Hepatocyte (in vitro differentiated cells): Measurements from ENCODE around the gene PAX4. TPM values are rescaled to one million over a fixed set of nuclear protein-coding genes. Genes with fewer than 3 reads are reported as not detected.
A peak's percentile ranks its signal among the peaks of the same experiment; 100 is the strongest.

Experiments used
- DNase-seq: peaks from one replicate; pipeline ENCODE4 v3.0.0-alpha.2; 2016; ENCODE audit warnings: low spot score
- H2AFZ ChIP-seq: fragments of 200-600 bp; sonication (generic); 2 replicates; pipeline ENCODE4 v1.6.0; 2016; ENCODE audit warnings: antibody characterized with exemption, mild to moderate bottlenecking
- H3K27ac ChIP-seq: fragments of 200-600 bp; sonication (generic); 2 replicates; pipeline ENCODE4 v1.5.1; 2016; ENCODE audit warnings: mild to moderate bottlenecking
- H3K27me3 ChIP-seq: fragments of 200-600 bp; sonication (generic); 2 replicates; pipeline ENCODE4 v1.6.1; 2016
- H3K36me3 ChIP-seq: fragments of 200-600 bp; sonication (generic); replicated peaks from 2 replicates; pipeline ENCODE4 v1.5.1; 2016; ENCODE audit warnings: low read depth; ENCODE audit not compliant: insufficient read depth
- H3K4me1 ChIP-seq: fragments of 200-600 bp; sonication (generic); 2 replicates; pipeline ENCODE4 v1.5.1; 2016; ENCODE audit warnings: mild to moderate bottlenecking, moderate library complexity; ENCODE audit not compliant: insufficient read depth
- H3K4me2 ChIP-seq: fragments of 200-600 bp; sonication (generic); 2 replicates; pipeline ENCODE4 v1.6.0; 2016
- H3K4me3 ChIP-seq: fragments of 200-600 bp; sonication (generic); 2 replicates; pipeline ENCODE4 v1.5.1; 2016; ENCODE audit warnings: mild to moderate bottlenecking
- H3K79me2 ChIP-seq: fragments of 200-600 bp; sonication (generic); 2 replicates; pipeline ENCODE4 v1.6.0; 2017; ENCODE audit warnings: mild to moderate bottlenecking
- H3K9me2 ChIP-seq: fragments of 200-600 bp; sonication (generic); replicated peaks from 2 replicates; pipeline ENCODE4 v1.6.0; 2017; ENCODE audit warnings: mild to moderate bottlenecking; ENCODE audit not compliant: insufficient read depth
- H3K9me3 ChIP-seq: fragments of 200-600 bp; sonication (generic); 2 replicates; pipeline ENCODE4 v1.5.1; 2016; ENCODE audit warnings: low read depth, mild to moderate bottlenecking
- H4K20me1 ChIP-seq: fragments of 200-600 bp; sonication (generic); 2 replicates; pipeline ENCODE4 v1.6.0; 2016; ENCODE audit warnings: mild to moderate bottlenecking; ENCODE audit not compliant: insufficient read depth, poor library complexity, severe bottlenecking
- EZH2 ChIP-seq: fragments of 200-600 bp; sonication (generic); IDR thresholded peaks from 2 replicates; pipeline ENCODE4 v1.6.1; 2016; ENCODE audit warnings: antibody characterized with exemption, mild to moderate bottlenecking, borderline replicate concordance
- EZH2phosphoT487 ChIP-seq: fragments of 200-600 bp; sonication (generic); IDR thresholded peaks from one replicate; pipeline ENCODE4 v1.6.1; 2018; ENCODE audit warnings: antibody characterized with exemption, mild to moderate bottlenecking, low read depth, moderate library complexity; ENCODE audit not compliant: unreplicated experiment, severe bottlenecking
- WGBS: methylation state at CpG from one replicate; pipeline ENCODE4 v1.1.6; 2016; ENCODE audit warnings: low lambda C conversion rate; ENCODE audit errors: missing lambda C conversion rate; 5-methylcytosine and 5-hydroxymethylcytosine counted together
- polyA plus RNA-seq: library from polyadenylated mRNA; unstranded; fragments of >200 nt; fragmentation: Nextera tagmentation; extraction: Ambion mirVana; gene quantifications from 2 replicates; pipeline ENCODE4 v1.2.1, GENCODE V29; 2016
- total RNA-seq: library from RNA; depleted of rRNA; stranded (reverse); fragments of >200 nt; gene quantifications from 2 replicates; pipeline ENCODE4 v1.2.3, GENCODE V29; 2014
- TF ChIP-seq, protein P1 (sequence below): fragments of 200-600 bp; sonication (generic); IDR thresholded peaks from 2 replicates; pipeline ENCODE4 v1.5.1; 2016; ENCODE audit warnings: antibody characterized with exemption, mild to moderate bottlenecking; ENCODE audit not compliant: poor library complexity

Gene PAX4
- total and polyA plus RNA-seq, 2 experiments from 2014 or later = 0.30 to 0.65 TPM

DNA sequence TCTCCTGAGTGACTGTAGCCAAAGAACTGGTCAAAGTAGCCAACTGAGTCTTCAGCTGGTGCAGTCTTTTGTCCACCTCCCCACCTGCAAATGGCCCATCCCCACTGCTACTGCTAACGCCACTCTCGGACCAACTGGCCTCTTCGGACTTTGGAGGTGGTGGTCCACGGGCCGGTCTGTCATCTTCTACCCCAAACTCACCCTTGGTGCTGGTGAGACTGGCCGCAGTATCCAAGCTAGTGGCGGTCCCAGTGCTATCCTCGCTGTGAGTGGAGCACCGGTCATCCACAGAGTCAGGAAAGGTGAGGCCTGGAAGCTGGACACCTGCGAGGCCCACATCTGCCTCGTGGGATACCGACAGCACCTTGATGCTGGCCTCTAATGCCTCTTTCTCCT is 33.3 kb downstream of the PAX4 start:
- Histone ChIP-seq H3K36me3 (no peaks in the 10 kb centered on the region), H3K9me2 (no peaks in the 10 kb centered on the region), H3K27ac (peak overlapping the region; percentile 92), H2AFZ (peak overlapping the region; percentile 77), H3K79me2 (peaks cover 60% of the 10 kb centered on the region), H3K4me1 (peaks cover 24% of the 10 kb centered on the region), H3K4me2 (peak overlapping the region; percentile 96), H3K4me3 (peak overlapping the region; percentile 54), H4K20me1 (peaks cover 24% of the 10 kb centered on the region), H3K9me3 (no peaks in the 10 kb centered on the region), H3K27me3 (no peaks in the 10 kb centered on the region)
- TF ChIP-seq EZH2 = no peak
- TF ChIP-seq EZH2phosphoT487 = no peak
- no peak for DNase-seq
- WGBS = 56% methylated on average over 12 of the region's 12 CpGs

DNA sequence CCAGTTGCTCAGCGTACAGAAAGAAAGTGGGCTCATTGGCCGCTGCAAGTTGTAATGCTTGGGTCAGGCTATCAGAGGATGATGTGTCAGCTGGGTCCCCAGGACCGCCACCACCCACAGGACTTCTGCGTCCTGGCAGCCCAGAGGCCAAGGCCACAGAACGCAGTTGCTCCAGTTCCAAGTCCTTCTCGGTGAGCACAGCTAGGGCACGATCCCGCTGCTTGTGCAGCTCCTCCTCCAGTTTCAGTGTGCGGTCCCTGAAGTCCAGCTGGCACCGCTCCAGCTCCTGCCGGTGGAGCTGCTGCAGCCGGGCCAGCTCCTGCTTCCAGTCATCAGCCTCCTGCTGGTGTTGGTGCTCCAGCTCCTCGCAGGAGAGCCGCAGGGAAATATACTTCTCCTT is 35.6 kb downstream of the PAX4 start:
- Histone ChIP-seq H3K27ac (no peak overlapping the region), H3K36me3 (no peaks in the 10 kb centered on the region), H3K79me2 (peaks cover 49% of the 10 kb centered on the region), H3K9me2 (no peaks in the 10 kb centered on the region), H2AFZ (no peak overlapping the region), H3K9me3 (no peaks in the 10 kb centered on the region), H3K4me1 (peaks cover 17% of the 10 kb centered on the region), H3K4me3 (no peak overlapping the region), H4K20me1 (peaks cover 17% of the 10 kb centered on the region), H3K27me3 (no peaks in the 10 kb centered on the region), H3K4me2 (no peak overlapping the region)
- WGBS = 90% methylated on average over 14 of the region's 14 CpGs
- no peak for TF ChIP-seq EZH2
- no peak for DNase-seq

DNA sequence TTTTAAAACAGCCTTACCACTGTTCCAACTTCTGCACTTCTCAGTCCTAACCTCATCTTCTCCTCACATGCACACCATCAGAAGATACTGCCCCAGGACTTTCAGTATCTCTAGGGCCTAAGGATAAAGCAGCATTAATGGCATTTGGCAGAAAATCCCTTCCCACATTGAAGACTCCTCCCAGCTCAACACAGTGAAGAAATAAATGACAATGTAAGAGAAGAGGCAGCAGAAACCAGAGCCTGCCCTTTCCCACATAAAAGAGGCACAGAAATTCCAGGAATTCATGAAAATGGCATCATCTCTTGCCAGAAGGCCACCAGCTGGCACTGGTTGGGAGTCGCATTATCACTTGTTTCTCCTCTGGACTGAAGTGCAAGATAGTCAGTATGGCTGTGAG is 36.2 kb downstream of the PAX4 start:
- Histone ChIP-seq H3K27ac (no peak overlapping the region), H3K9me3 (no peaks in the 10 kb centered on the region), H4K20me1 (peaks cover 17% of the 10 kb centered on the region), H2AFZ (no peak overlapping the region), H3K4me2 (no peak overlapping the region), H3K79me2 (peaks cover 49% of the 10 kb centered on the region), H3K4me3 (no peak overlapping the region), H3K36me3 (no peaks in the 10 kb centered on the region), H3K4me1 (peaks cover 17% of the 10 kb centered on the region), H3K9me2 (no peaks in the 10 kb centered on the region), H3K27me3 (no peaks in the 10 kb centered on the region)
- DNase-seq = no peak
- 100% methylated on average over 1 of the region's 1 CpG for WGBS
- no peak for TF ChIP-seq EZH2
- TF ChIP-seq, protein P1, sequence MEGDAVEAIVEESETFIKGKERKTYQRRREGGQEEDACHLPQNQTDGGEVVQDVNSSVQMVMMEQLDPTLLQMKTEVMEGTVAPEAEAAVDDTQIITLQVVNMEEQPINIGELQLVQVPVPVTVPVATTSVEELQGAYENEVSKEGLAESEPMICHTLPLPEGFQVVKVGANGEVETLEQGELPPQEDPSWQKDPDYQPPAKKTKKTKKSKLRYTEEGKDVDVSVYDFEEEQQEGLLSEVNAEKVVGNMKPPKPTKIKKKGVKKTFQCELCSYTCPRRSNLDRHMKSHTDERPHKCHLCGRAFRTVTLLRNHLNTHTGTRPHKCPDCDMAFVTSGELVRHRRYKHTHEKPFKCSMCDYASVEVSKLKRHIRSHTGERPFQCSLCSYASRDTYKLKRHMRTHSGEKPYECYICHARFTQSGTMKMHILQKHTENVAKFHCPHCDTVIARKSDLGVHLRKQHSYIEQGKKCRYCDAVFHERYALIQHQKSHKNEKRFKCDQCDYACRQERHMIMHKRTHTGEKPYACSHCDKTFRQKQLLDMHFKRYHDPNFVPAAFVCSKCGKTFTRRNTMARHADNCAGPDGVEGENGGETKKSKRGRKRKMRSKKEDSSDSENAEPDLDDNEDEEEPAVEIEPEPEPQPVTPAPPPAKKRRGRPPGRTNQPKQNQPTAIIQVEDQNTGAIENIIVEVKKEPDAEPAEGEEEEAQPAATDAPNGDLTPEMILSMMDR = no peak
- no peak for TF ChIP-seq EZH2phosphoT487

DNA sequence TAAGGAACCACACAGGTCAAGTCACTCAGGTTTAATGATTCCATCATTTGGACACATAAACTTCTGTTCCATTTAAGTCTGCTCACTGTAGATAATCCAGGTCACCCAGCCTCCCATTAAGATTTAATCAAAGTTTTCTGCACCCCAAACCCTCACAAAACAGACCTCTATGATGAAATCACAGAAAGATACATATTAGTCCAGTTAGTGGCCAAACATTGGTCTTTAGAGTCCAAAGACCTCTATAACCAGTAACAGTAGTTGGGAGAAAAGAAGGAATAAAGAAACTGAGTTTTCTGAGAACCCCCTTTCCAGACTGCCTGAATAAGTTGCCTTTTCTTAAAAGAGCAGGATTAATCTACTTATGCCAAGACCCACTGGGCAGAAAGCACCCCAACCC is 37.3 kb downstream of the PAX4 start:
- peaks cover 49% of the 10 kb centered on the region for H3K79me2 ChIP-seq
- H3K9me2 ChIP-seq = no peaks in the 10 kb centered on the region
- H3K4me1 ChIP-seq = peaks cover 14% of the 10 kb centered on the region
- H3K4me3 ChIP-seq = no peak overlapping the region
- no peak overlapping the region for H3K4me2 ChIP-seq
- H3K36me3 ChIP-seq = no peaks in the 10 kb centered on the region
- no peak overlapping the region for H3K27ac ChIP-seq
- H2AFZ ChIP-seq = no peak overlapping the region
- no peaks in the 10 kb centered on the region for H3K27me3 ChIP-seq
- peaks cover 17% of the 10 kb centered on the region for H4K20me1 ChIP-seq
- no peak for DNase-seq
- TF ChIP-seq, protein P1 = no peak
- TF ChIP-seq EZH2 (no peak), EZH2phosphoT487 (no peak)
- H3K9me3 ChIP-seq = no peaks in the 10 kb centered on the region
